ENCODE measurements around the gene SEL1L3.
A peak's percentile ranks its signal among the peaks of the same experiment; 100 is the strongest.

GRCh38 chr4:25860586-25861279 lies 2.1 kb downstream of the SEL1L3 start:
- TF ChIP-seq REST (IDR thresholded peaks at IDR 0.05; ENCODE audit: insufficient read depth in 1 of 2, low read depth in 2 of 2, low read length in 2 of 2) (no peak), SIN3A (IDR thresholded peaks at IDR 0.05; ENCODE audit: borderline replicate concordance, insufficient read depth, low read length) (peak; percentile 27; the same call in 1 of the 2 replicates), POLR2AphosphoS5 (IDR thresholded peaks at IDR 0.05; ENCODE audit: low read depth, low read length) (no peak)

Data from PFSK-1 (cell line).